HG03064 (cell line): ENCODE results near the gene PGAP1.
A peak's percentile ranks its signal among the peaks of the same experiment; 100 is the strongest.

Source experiments
- ATAC-seq: cut with Tn5 transposase; IDR thresholded peaks from one replicate; pipeline ENCODE4 v1.9.1; 2021; ENCODE audit warnings: low read depth; ENCODE audit not compliant: unreplicated experiment

The PGAP1 gene

GRCh38 chr2:196804381-196804780, 122.1 kb downstream of the PGAP1 start:
- no peak for ATAC-seq

- no peak for ATAC-seq
Measured at GRCh38 chr2:196802401-196802800, 124.1 kb downstream of the PGAP1 start.

- ATAC-seq = no peak
Measured at GRCh38 chr2:196801674-196802261, 124.7 kb downstream of the PGAP1 start.

GRCh38 chr2:196798980-196799379, 127.5 kb downstream of the PGAP1 start:
- ATAC-seq = peak; percentile 1

- ATAC-seq = no peak
Measured at GRCh38 chr2:196792865-196793264, 133.6 kb downstream of the PGAP1 start.

- no peak for ATAC-seq
Measured at GRCh38 chr2:196783431-196784094, 142.9 kb downstream of the PGAP1 start.
